Activated naive CD8-positive, alpha-beta T cell treated with anti-CD3 and anti-CD28 coated beads, Interleukin-2, amount 10 ng/mL, durations not matched to agents 7 days and 5 days (primary cell): ENCODE data around the gene HK2. TPM values are rescaled to one million over a fixed set of nuclear protein-coding genes. Genes with fewer than 3 reads are reported as not detected.
"Not testable (repeated sequence)": the region's sequence is repeated elsewhere in the genome, so short reads cannot be mapped to it uniquely, and the experiment has no call there.

Experiments
- ATAC-seq: fragments of 150-1000 bp; cut with Tn5 transposase; one replicate; pipeline ENCODE4 v1.10.0; 2021; ENCODE audit warnings: low read depth, moderate library complexity
- POLR2A ChIA-PET: fragments of 350-600 bp; sonication (Branson Sonifier 250); formaldehyde crosslinking; loops from one replicate; lab custom pipeline; 2021; ENCODE audit warnings: antibody characterized with exemption; lab: Charles Lee
- DNase-seq: peaks from one replicate; pipeline ENCODE4 v3.0.0; 2021
- H3K27ac Mint-ChIP-seq: one replicate; pipeline ENCODE4 v1.8.0; 2022; ENCODE audit warnings: mild to moderate bottlenecking, mixed read lengths
- H3K27me3 Mint-ChIP-seq: one replicate; pipeline ENCODE4 v1.8.0; 2022; ENCODE audit warnings: mild to moderate bottlenecking, moderate library complexity, mixed read lengths
- H3K36me3 Mint-ChIP-seq: one replicate; pipeline ENCODE4 v1.8.0; 2021; ENCODE audit warnings: mild to moderate bottlenecking, mixed read lengths
- H3K4me1 Mint-ChIP-seq: one replicate; pipeline ENCODE4 v1.8.0; 2021; ENCODE audit warnings: mixed read lengths
- H3K4me3 Mint-ChIP-seq: one replicate; pipeline ENCODE4 v1.8.0; 2022; ENCODE audit warnings: mild to moderate bottlenecking, moderate library complexity, mixed read lengths
- H3K9me3 Mint-ChIP-seq: one replicate; pipeline ENCODE4 v1.8.0; 2021; ENCODE audit warnings: mixed read lengths
- total RNA-seq, 2 experiments: library from RNA; stranded (reverse); gene quantifications; one replicate each; pipeline ENCODE4 v1.2.3, GENCODE V29; 2021

Gene HK2
- total RNA-seq, 2 experiments from 2014 or later: 39.8 to 40.9 TPM

DNA sequence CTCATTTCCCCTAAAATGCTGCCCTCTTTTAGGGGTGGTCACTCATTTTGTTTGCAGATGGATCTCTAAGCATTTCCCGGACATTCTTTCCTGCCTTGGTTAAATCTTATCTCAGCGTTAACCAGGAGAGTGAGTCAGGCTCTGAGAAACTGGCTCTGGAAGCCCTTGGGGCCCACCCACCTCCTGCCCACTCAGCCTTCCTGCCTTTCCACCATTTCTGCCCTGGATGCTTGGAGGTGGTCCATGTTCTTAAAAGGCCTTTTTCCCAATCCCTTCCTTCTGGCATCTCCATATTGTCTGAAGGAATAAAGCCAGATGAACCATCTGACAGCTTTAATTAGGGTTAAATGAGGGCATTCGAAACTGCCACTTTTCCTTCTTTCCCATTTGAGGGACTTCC is 9.5 kb downstream of the HK2 start:
- H3K27ac Mint-ChIP-seq: peak overlapping the region; percentile 88
- POLR2A ChIA-PET: interaction anchor here (1.6 kb wide), 1 partner anchor 8 kb away, joined by 15 read pairs; the partner anchor contains the start of gene HK2
- peak overlapping the region; percentile 66 for H3K4me3 Mint-ChIP-seq
- peaks cover 13% of the 10 kb centered on the region for H3K36me3 Mint-ChIP-seq
- H3K27me3 Mint-ChIP-seq: no peaks in the 10 kb centered on the region
- no peaks in the 10 kb centered on the region for H3K9me3 Mint-ChIP-seq
- DNase-seq: no peak
- H3K4me1 Mint-ChIP-seq: peaks cover 81% of the 10 kb centered on the region
- ATAC-seq: no peak

DNA sequence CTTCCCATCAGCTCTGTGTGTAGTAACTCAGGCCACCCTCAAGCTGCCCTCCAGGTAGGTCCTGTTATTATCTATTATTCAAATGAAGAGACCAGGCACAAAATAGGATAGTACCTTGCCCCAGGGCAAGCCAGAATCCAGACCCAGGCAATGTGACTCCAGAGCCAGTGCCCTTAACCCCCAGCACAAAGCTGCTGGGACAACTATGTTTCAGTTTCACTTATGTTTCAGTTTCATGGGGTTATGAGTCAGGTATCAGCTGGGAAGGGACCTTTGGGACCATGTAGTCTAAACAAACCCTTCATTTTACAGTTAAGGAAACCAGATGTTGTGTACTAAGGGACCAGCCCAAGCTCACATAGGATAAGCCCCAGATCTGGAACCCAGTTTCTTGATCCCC is 10.0 kb downstream of the HK2 start:
- POLR2A ChIA-PET: interaction anchor here (1.6 kb wide), 1 partner anchor 9 kb away, joined by 15 read pairs; the partner anchor contains the start of gene HK2
- Mint-ChIP-seq H3K4me1 (peaks cover 83% of the 10 kb centered on the region), H3K4me3 (peak overlapping the region; percentile 66)

DNA sequence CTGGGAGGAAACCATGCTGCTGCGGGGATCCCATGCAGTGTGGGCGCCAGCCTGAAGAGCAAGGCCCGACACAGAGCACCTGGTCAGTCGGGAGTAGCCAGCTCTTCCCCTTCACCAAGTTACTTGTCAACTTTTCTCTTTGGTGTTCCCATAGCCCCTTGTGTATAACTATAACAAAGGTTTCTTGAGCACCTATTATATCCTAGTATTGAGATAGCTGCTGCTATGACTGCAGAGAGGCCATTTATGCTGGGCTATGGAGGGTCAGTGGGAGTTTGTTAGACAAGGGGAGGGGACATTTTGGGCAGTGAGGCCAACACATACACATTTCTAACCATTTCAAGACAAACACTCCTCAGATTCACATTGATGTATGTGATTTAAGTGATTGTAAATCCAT is 10.8 kb downstream of the HK2 start:
- POLR2A ChIA-PET: interaction anchor here (1.6 kb wide), 1 partner anchor 10 kb away, joined by 15 read pairs; the partner anchor contains the start of gene HK2
- ATAC-seq: no peak
- H3K36me3 Mint-ChIP-seq: peaks cover 10% of the 10 kb centered on the region
- H3K4me3 Mint-ChIP-seq: no peak overlapping the region
- no peak for DNase-seq
- H3K27me3 Mint-ChIP-seq: no peaks in the 10 kb centered on the region
- peaks cover 86% of the 10 kb centered on the region for H3K4me1 Mint-ChIP-seq
- no peaks in the 10 kb centered on the region for H3K9me3 Mint-ChIP-seq
- H3K27ac Mint-ChIP-seq: peak overlapping the region; percentile 88

More for the DNA sequence above, 10.0 kb downstream of the HK2 start:
- H3K36me3 Mint-ChIP-seq: peaks cover 10% of the 10 kb centered on the region
- H3K27me3 Mint-ChIP-seq: no peaks in the 10 kb centered on the region
- H3K27ac Mint-ChIP-seq: peak overlapping the region; percentile 88
- no peak for DNase-seq
- peak; percentile 80 for ATAC-seq
- H3K9me3 Mint-ChIP-seq: no peaks in the 10 kb centered on the region

DNA sequence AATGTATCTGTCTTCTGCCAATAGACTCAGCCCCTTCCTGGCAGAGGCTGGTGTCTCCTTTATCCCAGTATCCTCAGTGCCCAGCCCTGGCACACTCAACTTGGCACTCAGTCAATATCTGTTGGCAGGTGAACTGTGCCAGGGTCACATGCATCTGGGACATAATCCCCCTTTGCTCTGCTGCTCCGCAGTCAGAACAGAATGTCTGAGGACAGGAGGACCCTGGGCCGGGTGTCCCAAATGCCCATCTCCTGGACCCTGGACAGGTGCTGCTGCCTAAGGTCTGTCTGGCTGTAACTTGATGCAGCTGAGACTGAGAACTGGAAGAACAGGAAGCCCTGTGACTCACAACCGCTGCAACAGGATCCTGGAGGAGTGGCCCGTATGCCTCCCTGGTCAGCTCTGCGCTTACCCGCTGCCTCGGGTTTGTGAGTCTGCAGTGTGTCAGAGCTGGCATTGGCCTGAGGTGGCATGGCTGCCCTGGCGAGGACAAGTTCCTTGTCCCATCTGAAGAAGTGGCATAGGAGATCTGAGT is 11.4 kb downstream of the HK2 start:
- no peak for DNase-seq
- peak overlapping the region; percentile 84 for H3K27ac Mint-ChIP-seq
- H3K27me3 Mint-ChIP-seq: no peaks in the 10 kb centered on the region
- ATAC-seq: no peak
- H3K36me3 Mint-ChIP-seq: peaks cover 10% of the 10 kb centered on the region
- peak overlapping the region; percentile 64 for H3K4me3 Mint-ChIP-seq
- no peaks in the 10 kb centered on the region for H3K9me3 Mint-ChIP-seq
- H3K4me1 Mint-ChIP-seq: peaks cover 89% of the 10 kb centered on the region
- POLR2A ChIA-PET: no interaction called here

DNA sequence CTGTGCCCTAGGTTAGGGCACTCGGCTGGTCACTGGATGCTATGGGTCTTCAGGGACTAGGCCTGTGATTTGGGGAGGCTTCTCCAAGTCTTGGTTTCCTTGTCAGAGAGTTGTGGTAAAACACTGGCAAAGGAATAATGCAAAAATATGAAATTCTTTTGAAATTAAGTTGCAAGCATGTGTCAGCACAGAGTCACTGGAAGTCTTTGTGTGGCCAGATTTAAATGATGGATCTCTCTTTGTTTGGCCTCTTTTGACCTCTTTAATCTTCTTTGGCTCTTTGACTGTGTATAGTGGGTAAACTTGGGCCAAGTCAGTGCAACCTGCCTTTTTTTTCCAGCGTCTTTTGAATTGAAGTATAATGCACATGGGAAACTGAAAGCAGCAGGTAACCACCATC is 12.1 kb downstream of the HK2 start:
- ATAC-seq (no peak), DNase-seq (no peak)
- POLR2A ChIA-PET: no interaction called here
- H3K9me3 Mint-ChIP-seq: no peaks in the 10 kb centered on the region
- H3K27ac Mint-ChIP-seq: peak overlapping the region; percentile 67
- H3K4me3 Mint-ChIP-seq: peak overlapping the region; percentile 12
- H3K27me3 Mint-ChIP-seq: no peaks in the 10 kb centered on the region
- H3K36me3 Mint-ChIP-seq: peaks cover 8% of the 10 kb centered on the region
- peaks cover 91% of the 10 kb centered on the region for H3K4me1 Mint-ChIP-seq

DNA sequence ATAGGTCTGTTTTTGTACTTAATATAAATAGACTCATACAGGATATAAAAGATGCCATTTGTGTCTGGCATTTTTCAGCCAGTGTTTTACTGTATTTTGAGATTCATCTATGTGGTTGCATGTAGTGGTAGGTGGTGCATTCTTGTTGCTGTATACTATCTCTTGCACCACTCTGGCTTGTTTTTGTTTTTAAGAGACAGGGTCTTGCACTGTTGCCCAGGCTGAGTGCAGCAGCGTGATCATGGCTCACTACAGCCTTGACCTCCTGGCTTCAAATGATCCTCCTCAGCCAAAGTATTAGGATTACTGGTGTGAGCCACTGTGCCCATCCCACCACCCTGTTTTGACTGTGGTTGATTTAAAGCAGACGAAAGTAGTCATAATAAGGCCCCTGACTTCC is 12.6 kb downstream of the HK2 start:
- Mint-ChIP-seq H3K36me3 (peaks cover 8% of the 10 kb centered on the region), H3K4me3 (peak overlapping the region; percentile 12), H3K27ac (no peak overlapping the region), H3K27me3 (no peaks in the 10 kb centered on the region), H3K9me3 (no peaks in the 10 kb centered on the region), H3K4me1 (peaks cover 88% of the 10 kb centered on the region)
- DNase-seq: no peak
- ATAC-seq: no peak
- POLR2A ChIA-PET: interaction anchor here (1.7 kb wide), 1 partner anchor 10 kb away, joined by 9 read pairs; no protein-coding TSS in a partner anchor

DNA sequence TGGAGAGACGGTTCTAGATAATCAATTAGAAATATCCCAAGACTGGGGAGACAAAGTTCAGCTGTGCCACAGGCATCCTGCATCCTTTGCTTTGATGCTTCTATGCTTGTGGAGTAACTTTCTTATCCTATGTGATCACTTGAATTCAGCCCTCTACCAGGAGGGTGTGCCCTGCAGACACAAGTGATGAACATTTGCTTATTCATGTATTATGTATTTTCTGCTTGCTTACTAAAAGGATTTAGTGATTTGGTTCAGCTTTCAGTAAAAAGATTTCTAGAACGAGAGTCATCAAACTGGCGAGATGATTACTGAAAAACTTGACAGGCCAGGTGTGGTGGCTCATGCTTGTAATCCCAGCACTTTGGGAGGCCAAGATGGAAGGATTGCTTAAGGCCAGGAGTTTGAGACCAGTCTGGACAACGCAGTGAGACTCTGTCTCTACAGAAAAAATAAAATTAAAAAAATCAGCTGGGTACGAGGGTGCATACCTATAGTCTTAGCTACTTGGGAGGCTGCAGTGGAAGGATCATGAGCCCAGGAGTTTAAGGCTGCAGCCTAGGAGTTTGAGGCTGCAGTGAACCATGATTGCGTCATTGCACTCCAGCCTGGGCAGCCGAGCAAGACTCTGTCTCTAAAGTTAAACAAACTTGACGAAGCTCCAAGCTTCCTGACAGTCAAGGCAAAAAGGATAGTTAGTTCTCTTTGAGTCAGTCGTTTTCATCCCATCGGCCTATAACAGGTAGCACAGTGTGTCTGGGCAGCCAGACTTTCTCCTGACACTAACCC is 13.3 kb downstream of the HK2 start:
- no peak for ATAC-seq
- Mint-ChIP-seq H3K27ac (peak overlapping the region; percentile 49), H3K27me3 (no peaks in the 10 kb centered on the region), H3K36me3 (peaks cover 8% of the 10 kb centered on the region), H3K9me3 (no peaks in the 10 kb centered on the region), H3K4me1 (peaks cover 88% of the 10 kb centered on the region), H3K4me3 (no peak overlapping the region)
- DNase-seq: no peak
- POLR2A ChIA-PET: interaction anchor here (1.7 kb wide), 1 partner anchor 11 kb away, joined by 9 read pairs; no protein-coding TSS in a partner anchor

DNA sequence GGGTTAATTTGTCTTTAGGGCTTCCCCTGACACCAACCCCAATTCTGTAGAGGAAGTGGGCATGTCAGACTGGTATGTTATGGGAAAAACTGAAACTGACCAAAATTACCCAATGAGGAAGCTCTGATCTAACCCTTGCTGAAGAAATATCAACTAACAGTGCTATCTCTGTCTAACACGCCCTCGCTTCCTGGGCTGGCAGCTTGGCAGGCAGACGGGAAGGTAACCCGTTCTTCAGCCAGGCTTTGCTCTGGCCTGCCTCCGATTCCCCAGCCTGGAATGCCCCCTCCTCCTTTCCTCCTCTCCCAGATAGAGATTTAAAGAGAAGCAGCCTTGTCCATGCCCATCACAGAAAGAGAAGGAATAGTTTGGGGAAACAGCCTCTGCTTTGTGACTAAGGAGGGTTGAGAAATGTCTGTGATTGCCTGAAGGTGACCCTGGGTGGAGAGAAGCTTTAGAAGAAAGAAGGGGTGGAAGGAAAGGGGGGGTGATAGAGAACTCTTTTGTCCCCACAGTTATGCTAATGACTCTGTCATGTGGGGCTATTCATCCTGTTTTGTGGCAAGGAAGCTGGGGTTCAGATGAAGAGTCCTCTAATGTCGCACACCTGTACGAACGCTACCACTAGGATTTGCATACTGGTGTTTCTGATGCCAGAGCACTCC is 15.4 kb downstream of the HK2 start:
- H3K27ac Mint-ChIP-seq: peak overlapping the region; percentile 95
- H3K4me1 Mint-ChIP-seq: peaks cover 69% of the 10 kb centered on the region
- POLR2A ChIA-PET: interaction anchor here (1.0 to 2.2 kb wide), 5 partner anchors 9 to 28 kb away, joined by 3 to 26 read pairs (median 6); partner anchors contain the start of gene HK2
- peaks cover 11% of the 10 kb centered on the region for H3K36me3 Mint-ChIP-seq
- no peaks in the 10 kb centered on the region for H3K9me3 Mint-ChIP-seq
- ATAC-seq (peak; percentile 78), DNase-seq (peak; percentile 49)
- H3K27me3 Mint-ChIP-seq: no peaks in the 10 kb centered on the region
- H3K4me3 Mint-ChIP-seq: peak overlapping the region; percentile 81

DNA sequence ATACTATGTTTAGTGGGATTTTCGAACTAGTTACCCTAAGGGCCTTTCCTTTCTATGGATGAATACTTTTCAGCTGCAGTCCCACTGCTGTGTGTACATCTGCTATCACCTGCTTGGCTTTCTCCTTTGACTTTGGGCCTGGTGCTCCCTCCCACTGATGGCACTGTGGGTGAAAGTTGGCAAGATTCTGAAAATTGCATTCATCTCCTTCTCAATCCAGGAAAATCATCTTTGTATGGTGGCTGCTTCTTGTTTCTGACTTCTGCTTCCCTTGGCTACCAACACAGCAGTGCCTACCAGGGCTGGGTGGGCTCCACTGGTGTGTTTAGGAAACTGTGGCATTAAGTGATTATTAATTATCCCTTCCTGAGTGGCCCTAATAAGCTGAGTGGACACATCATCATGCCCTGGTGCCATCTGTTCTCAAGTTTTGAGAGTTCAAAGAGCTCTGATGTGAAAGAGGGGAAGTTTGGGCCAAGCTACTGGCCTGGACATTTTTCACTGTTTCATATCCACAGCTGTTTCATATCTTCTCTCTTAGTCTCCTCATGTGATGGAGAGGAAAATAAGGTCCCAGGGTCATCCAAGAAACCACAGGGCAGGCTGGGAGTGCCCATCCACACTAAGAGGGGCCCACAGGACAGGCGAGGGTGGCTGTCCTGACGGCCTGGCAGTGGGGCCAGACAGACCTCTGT is 16.7 kb downstream of the HK2 start:
- ATAC-seq: no peak
- H3K4me1 Mint-ChIP-seq: peaks cover 59% of the 10 kb centered on the region
- H3K9me3 Mint-ChIP-seq: no peaks in the 10 kb centered on the region
- no peaks in the 10 kb centered on the region for H3K27me3 Mint-ChIP-seq
- peak overlapping the region; percentile 48 for H3K27ac Mint-ChIP-seq
- POLR2A ChIA-PET: interaction anchor here (2.0 to 2.2 kb wide), 2 partner anchors 11 to 16 kb away, joined by 22 to 26 read pairs; partner anchors contain the start of gene HK2
- no peak overlapping the region for H3K4me3 Mint-ChIP-seq
- DNase-seq: no peak
- H3K36me3 Mint-ChIP-seq: peaks cover 18% of the 10 kb centered on the region

DNA sequence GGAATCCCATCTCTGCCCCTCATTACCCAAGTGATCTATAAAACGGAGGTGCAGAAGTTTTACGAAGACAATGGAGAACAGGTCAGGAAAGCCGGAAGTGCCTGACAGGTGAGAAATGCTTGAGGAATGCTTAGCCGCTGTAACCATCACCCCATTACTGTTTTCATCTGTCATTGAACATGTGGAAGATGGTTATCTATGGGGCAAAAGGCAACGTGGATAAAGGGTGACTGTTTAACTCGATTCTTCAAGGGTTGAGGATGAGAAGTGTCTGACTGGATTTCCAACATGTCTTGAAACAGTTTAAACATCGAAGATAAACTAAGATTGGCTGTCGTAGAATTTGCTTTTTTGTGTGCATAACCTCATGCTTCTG is 17.3 kb downstream of the HK2 start:
- ATAC-seq (no peak), DNase-seq (no peak)
- H3K4me1 Mint-ChIP-seq: peaks cover 54% of the 10 kb centered on the region
- no peaks in the 10 kb centered on the region for H3K27me3 Mint-ChIP-seq
- POLR2A ChIA-PET: no interaction called here
- no peak overlapping the region for H3K27ac Mint-ChIP-seq
- no peak overlapping the region for H3K4me3 Mint-ChIP-seq
- H3K36me3 Mint-ChIP-seq: peaks cover 16% of the 10 kb centered on the region
- H3K9me3 Mint-ChIP-seq: no peaks in the 10 kb centered on the region

DNA sequence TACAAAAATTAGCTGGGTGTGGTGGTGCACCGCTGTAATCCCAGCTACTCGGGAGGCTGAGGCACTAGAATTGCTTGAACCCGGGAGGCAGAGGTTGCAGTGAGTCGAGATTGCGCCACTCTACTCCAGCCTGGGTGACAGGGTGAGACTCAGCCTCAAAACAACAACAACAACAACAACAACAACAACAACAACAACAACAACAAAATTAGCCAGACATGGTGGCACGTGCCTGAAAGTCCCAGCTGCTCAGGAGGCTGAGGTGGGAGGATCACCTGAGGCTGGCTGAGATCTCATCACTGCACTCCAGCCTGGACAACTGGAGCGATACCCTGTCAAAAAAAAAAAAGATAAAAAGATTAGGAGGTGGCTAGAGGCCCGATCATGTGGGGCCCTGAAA is 19.4 kb downstream of the HK2 start:
- H3K36me3 Mint-ChIP-seq: peaks cover 20% of the 10 kb centered on the region
- ATAC-seq, POLR2A ChIA-PET, H3K4me3 Mint-ChIP-seq, DNase-seq, H3K27me3 Mint-ChIP-seq, H3K9me3 Mint-ChIP-seq: not testable (repeated sequence)
- H3K27ac Mint-ChIP-seq: peak overlapping the region; percentile 44
- H3K4me1 Mint-ChIP-seq: peaks cover 39% of the 10 kb centered on the region

DNA sequence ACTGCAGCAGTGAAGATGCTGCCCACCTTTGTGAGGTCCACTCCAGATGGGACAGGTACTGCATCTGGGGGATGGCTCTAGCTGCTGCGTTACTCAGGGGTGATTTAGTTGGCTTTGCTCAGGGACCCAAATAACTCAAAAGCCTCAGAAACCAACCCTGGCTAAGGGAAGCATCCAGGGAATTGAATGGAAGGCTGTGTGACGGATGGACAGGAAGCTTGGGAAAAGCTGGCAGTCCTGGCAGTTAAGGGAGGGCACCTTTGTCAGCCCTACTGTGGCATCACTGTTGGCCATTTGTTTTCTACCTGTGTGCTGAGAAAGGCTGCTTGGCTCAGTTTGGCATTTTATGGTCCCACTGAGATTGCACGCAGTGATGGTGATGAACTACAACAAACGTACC is 20.5 kb downstream of the HK2 start:
- no peak for DNase-seq
- no peak overlapping the region for H3K4me3 Mint-ChIP-seq
- no peak overlapping the region for H3K27ac Mint-ChIP-seq
- POLR2A ChIA-PET: no interaction called here
- no peaks in the 10 kb centered on the region for H3K9me3 Mint-ChIP-seq
- no peaks in the 10 kb centered on the region for H3K27me3 Mint-ChIP-seq
- no peak for ATAC-seq
- H3K4me1 Mint-ChIP-seq: peaks cover 29% of the 10 kb centered on the region
- H3K36me3 Mint-ChIP-seq: peaks cover 21% of the 10 kb centered on the region
